A549 (cell line): ENCODE data around the gene KIF2A. TPM values are rescaled to one million over a fixed set of nuclear protein-coding genes. Genes with fewer than 3 reads are reported as not detected.
A peak's percentile ranks its signal among the peaks of the same experiment; 100 is the strongest.

Experiments used
- ATAC-seq, 2 experiments: fragments of 200-7000 bp in 1 of 2; fragments of >200 bp in 1 of 2; cut with Nextera tagmentation in 1 of 2; cut with Tn5 transposase in 1 of 2; 3 replicates each; pipeline versions ENCODE4 v1.8.0 to v1.9.1; 2018 to 2020; ENCODE audit warnings: mild to moderate bottlenecking in 1 of 2, moderate library complexity in 1 of 2
- CTCF ChIA-PET: fragments of 300-600 bp; sonication (Branson Sonifier 250); formaldehyde crosslinking; extraction: SDS; loops from one replicate; lab custom pipeline; 2021; ENCODE audit warnings: antibody characterized with exemption, inconsistent platforms; lab: Yijun Ruan, JAX
- POLR2A ChIA-PET: fragments of 350-600 bp; formaldehyde crosslinking; extraction: SDS; loops from one replicate; lab custom pipeline; 2021; ENCODE audit warnings: antibody characterized with exemption, inconsistent platforms; lab: Yijun Ruan, JAX
- DNase-seq, 2 experiments: peaks; one replicate each; pipeline versions ENCODE4 v3.0.0 to v3.0.0-alpha.2; 2011 to 2016; ENCODE audit warnings: low read depth in 1 of 2, low spot score in 1 of 2
- FAIRE-seq: peaks from 2 replicates; lab custom pipeline; 2011; peaks lifted over from hg19 to GRCh38; lab: Jason Lieb, UNC
- H3K27ac ChIP-seq, 2 experiments: fragments of >200 bp; sonication (Bioruptor Twin); formaldehyde crosslinking; 3 replicates each; pipeline ENCODE4 v1.5.1; 2016 to 2017
- H3K4me1 ChIP-seq: fragments of >200 bp; sonication (Bioruptor Twin); formaldehyde crosslinking; 3 replicates; pipeline ENCODE4 v1.6.1; 2016
- H3K4me2 ChIP-seq: fragments of >200 bp; sonication (Bioruptor Twin); formaldehyde crosslinking; 3 replicates; pipeline ENCODE4 v1.6.1; 2016
- H3K4me3 ChIP-seq: fragments of >200 bp; sonication (Bioruptor Twin); formaldehyde crosslinking; 3 replicates; pipeline ENCODE4 v1.5.1; 2016
- H3K9me3 ChIP-seq: fragments of >200 bp; sonication (Bioruptor Twin); formaldehyde crosslinking; 3 replicates; pipeline ENCODE4 v1.6.1; 2016
- BHLHE40 ChIP-seq: IDR thresholded peaks from 2 replicates; pipeline ENCODE4 v1.6.1; 2012; ENCODE audit warnings: low read depth, low read length, inconsistent platforms
- CBX2 ChIP-seq: fragments of 200-600 bp; sonication (generic); IDR thresholded peaks from 2 replicates; pipeline ENCODE4 v1.6.1; 2016; ENCODE audit warnings: low read depth, mild to moderate bottlenecking, borderline replicate concordance
- CBX8 ChIP-seq: fragments of 200-600 bp; sonication (generic); IDR thresholded peaks from 2 replicates; pipeline ENCODE4 v1.6.1; 2016
- CEBPB ChIP-seq, 2 experiments: fragments of >200 bp in 1 of 2; sonication (Bioruptor Twin) in 1 of 2; formaldehyde crosslinking in 1 of 2; IDR thresholded peaks; 2 replicates each; pipeline ENCODE4 v1.6.1; 2012 to 2016
- CHD2 ChIP-seq: fragments of 150-350 bp; IDR thresholded peaks from 2 replicates; pipeline ENCODE4 v1.6.1; 2014; ENCODE audit warnings: low read length; ENCODE audit not compliant: partially characterized antibody
- E2F6 ChIP-seq: IDR thresholded peaks from 2 replicates; pipeline ENCODE4 v1.6.1; 2012; ENCODE audit warnings: low read depth, borderline replicate concordance
- EHF ChIP-seq: fragments of 250-450 bp; sonication (Bioruptor Pico); IDR thresholded peaks from 2 replicates; pipeline ENCODE4 v1.5.0; 2020; ENCODE audit warnings: mild to moderate bottlenecking
- ELK1 ChIP-seq: fragments of 150-350 bp; IDR thresholded peaks from 2 replicates; pipeline ENCODE4 v1.6.1; 2014; ENCODE audit warnings: low read depth, mild to moderate bottlenecking, low read length
- EP300 ChIP-seq, 2 experiments: fragments of >200 bp; sonication (Bioruptor Twin); formaldehyde crosslinking; IDR thresholded peaks; 2 replicates in 1 of 2; 3 replicates in 1 of 2; pipeline ENCODE4 v1.6.1; 2016 to 2017
- ESRRA ChIP-seq: fragments of 150-350 bp; IDR thresholded peaks from 2 replicates; pipeline ENCODE4 v1.6.1; 2014; ENCODE audit warnings: mild to moderate bottlenecking, low read length, borderline replicate concordance
- FOXS1 ChIP-seq: fragments of 250-450 bp; sonication (Bioruptor Pico); IDR thresholded peaks from 2 replicates; pipeline ENCODE4 v1.5.0; 2020; ENCODE audit warnings: mild to moderate bottlenecking, moderate library complexity
- GATA3 ChIP-seq: IDR thresholded peaks from 2 replicates; pipeline ENCODE4 v1.6.1; 2012; ENCODE audit warnings: borderline replicate concordance
- HEYL ChIP-seq: fragments of 250-450 bp; sonication (Bioruptor Pico); IDR thresholded peaks from 2 replicates; pipeline ENCODE4 v1.8.0; 2021; ENCODE audit warnings: mild to moderate bottlenecking, moderate library complexity
- HOXB13 ChIP-seq: fragments of 250-450 bp; sonication (Bioruptor Pico); IDR thresholded peaks from 2 replicates; pipeline ENCODE4 v1.5.0; 2020; ENCODE audit warnings: low read depth, mild to moderate bottlenecking, moderate library complexity
- HOXB5 ChIP-seq: fragments of 250-450 bp; sonication (Bioruptor Pico); IDR thresholded peaks from 2 replicates; pipeline ENCODE4 v1.5.0; 2020; ENCODE audit warnings: mild to moderate bottlenecking, moderate library complexity
- JUNB ChIP-seq: fragments of >200 bp; sonication (Bioruptor Twin); formaldehyde crosslinking; IDR thresholded peaks from 2 replicates; pipeline ENCODE4 v1.6.1; 2016
- KDM1A ChIP-seq: fragments of 200-600 bp; sonication (generic); IDR thresholded peaks from 2 replicates; pipeline ENCODE4 v1.6.1; 2016; ENCODE audit warnings: low read depth, mild to moderate bottlenecking
- KDM5A ChIP-seq: fragments of 200-600 bp; sonication (generic); IDR thresholded peaks from 2 replicates; pipeline ENCODE4 v1.6.1; 2016; ENCODE audit warnings: antibody characterized with exemption, mild to moderate bottlenecking
- NFE2L2 ChIP-seq: fragments of 150-350 bp; conservative IDR thresholded peaks from 2 replicates; pipeline ENCODE4 v1.6.1; 2014; ENCODE audit warnings: low read length
- PBX3 ChIP-seq: IDR thresholded peaks from 2 replicates; pipeline ENCODE4 v1.6.1; 2012
- POLR2A ChIP-seq: IDR thresholded peaks from 2 replicates; pipeline ENCODE4 v1.6.1; 2012; ENCODE audit warnings: mild to moderate bottlenecking, low read length
- POLR2AphosphoS2 ChIP-seq: conservative IDR thresholded peaks from 2 replicates; pipeline ENCODE4 v1.6.1; 2012; ENCODE audit warnings: low read length, improper control_type of control experiment, inconsistent platforms
- RNF2 ChIP-seq: fragments of 200-600 bp; sonication (generic); IDR thresholded peaks from 2 replicates; pipeline ENCODE4 v1.6.1; 2016; ENCODE audit warnings: low read depth, mild to moderate bottlenecking, antibody characterized with exemption, moderate library complexity, borderline replicate concordance
- TP53 ChIP-seq: fragments of 250-450 bp; sonication (Bioruptor Pico); IDR thresholded peaks from 2 replicates; pipeline ENCODE4 v1.5.0; 2021; ENCODE audit warnings: mild to moderate bottlenecking, moderate library complexity
- ZFP36 ChIP-seq: fragments of 450-650 bp; IDR thresholded peaks from 2 replicates; pipeline ENCODE4 v1.6.1; 2014; ENCODE audit warnings: borderline replicate concordance; ENCODE audit not compliant: partially characterized antibody
- ZNF302 ChIP-seq: fragments of 250-450 bp; sonication (Bioruptor Pico); IDR thresholded peaks from 2 replicates; pipeline ENCODE4 v1.9.0; 2021; ENCODE audit warnings: inconsistent platforms, mild to moderate bottlenecking, moderate library complexity
- ZSCAN20 ChIP-seq: fragments of 250-450 bp; sonication (Bioruptor Pico); IDR thresholded peaks from 2 replicates; pipeline ENCODE4 v1.8.0; 2022; ENCODE audit warnings: mild to moderate bottlenecking, moderate library complexity
- WGBS: methylation state at CpG from one replicate; pipeline ENCODE4 v1.1.6; 2017; ENCODE audit errors: missing lambda C conversion rate; 5-methylcytosine and 5-hydroxymethylcytosine counted together
- polyA minus RNA-seq: library from RNA; depleted of rRNA, polyadenylated mRNA; stranded (reverse); fragments of >200 nt; gene quantifications from 2 replicates; pipeline ENCODE4 v1.2.3, GENCODE V29; 2011; rRNA and poly(A)+ RNA removed
- polyA plus RNA-seq, 4 experiments: library from polyadenylated mRNA; depleted of rRNA in 3 of 4; stranded (reverse); fragments of >200 nt; fragmentation: RNase III in 1 of 4; extraction: RNeasy Plus Mini Kit Qiagen cat#74134 plus additional on column Dnase treatment in 1 of 4; gene quantifications; 2 replicates in 3 of 4; 3 replicates in 1 of 4; pipeline ENCODE4 v1.2.3, GENCODE V29; 2011 to 2017
- TF ChIP-seq, protein P1 (sequence below): fragments of >200 bp; sonication (Bioruptor Twin); formaldehyde crosslinking; IDR thresholded peaks from 3 replicates; pipeline ENCODE4 v1.5.1; 2016
- TF ChIP-seq, protein P2 (sequence below): fragments of 250-450 bp; sonication (Bioruptor Pico); IDR thresholded peaks from 2 replicates; pipeline ENCODE4 v1.5.0; 2020; ENCODE audit warnings: low read depth, mild to moderate bottlenecking, moderate library complexity
- TF ChIP-seq, protein P3 (sequence below): fragments of 200-600 bp; sonication (generic); IDR thresholded peaks from 2 replicates; pipeline ENCODE4 v1.6.1; 2016; ENCODE audit warnings: antibody characterized with exemption, mild to moderate bottlenecking, moderate library complexity

The KIF2A gene
- polyA plus RNA-seq (2011; rRNA removed): 55.1 and 68.9 TPM in 2 replicates
- polyA plus RNA-seq (2012; cell fraction: cytosol; rRNA removed): 14.0 and 16.6 TPM in 2 replicates
- polyA plus RNA-seq (2012; cell fraction: nucleus; rRNA removed): 5.4 and 7.1 TPM in 2 replicates
- polyA plus RNA-seq (2017; fragmentation: RNase III; extraction: RNeasy Plus Mini Kit Qiagen cat#74134 plus additional on column Dnase treatment): 44.5 to 47.1 TPM (median 46.6 TPM) in 3 replicates
- polyA minus RNA-seq: 28.2 and 29.4 TPM in 2 replicates

- 35% methylated on average over 5 of the region's 66 CpGs for WGBS
- Histone ChIP-seq H3K4me2 (peak within 1 kb of the TSS; percentile 98), H3K9me3 (no peaks in the 10 kb centered on the region), H3K4me1 (peaks cover 11% of the 10 kb centered on the region), H3K4me3 (peak within 1 kb of the TSS; percentile 99), H3K27ac (peak within 1 kb of the TSS; percentile 94 to 96)
- ChIA-PET POLR2A (interaction anchor here (0.8 to 1.6 kb wide), 6 partner anchors 9 to 98 kb away, joined by 3 to 8 read pairs (median 4); partner anchors contain the start of gene DIMT1), CTCF (interaction anchor here (0.7 to 1.6 kb wide), 4 partner anchors 10 to 96 kb away, joined by 3 to 4 read pairs (median 4); no protein-coding TSS in a partner anchor)
- DNase-seq (peak; percentile 89 to 93), ATAC-seq (peak; percentile 95), FAIRE-seq (no peak)
- TF ChIP-seq CHD2 (no peak), PBX3 (no peak), KDM5A (no peak), ELK1 (no peak), POLR2A (peak; percentile 36), ZSCAN20 (no peak), BHLHE40 (no peak), EP300 (IDR thresholded peaks at IDR 0.05) (no peak), POLR2AphosphoS2 (no peak), ZNF302 (0 out of 2 replicates have a peak, but pooled peaks have one; percentile 24), ZFP36 (no peak), TP53 (CRISPR knock-in tag) (peak; percentile 67; the same call in 1 of the 2 replicates), RNF2 (peak; percentile 68; the same call in 1 of the 2 replicates), EHF (peak; percentile 92), NFE2L2 (no peak), HOXB13 (CRISPR knock-in tag) (peak; percentile 89), HOXB5 (CRISPR knock-in tag) (peak; percentile 93), FOXS1 (CRISPR knock-in tag) (peak; percentile 54; the same call in 1 of the 2 replicates), E2F6 (peak; percentile 99), GATA3 (no peak), ESRRA (no peak), KDM1A (no peak), CBX2 (no peak), HEYL (no peak; the same call in 1 of the 2 replicates), CEBPB (IDR thresholded peaks at IDR 0.05) (no peak), CBX8 (no peak), JUNB (no peak)
- TF ChIP-seq, protein P1, sequence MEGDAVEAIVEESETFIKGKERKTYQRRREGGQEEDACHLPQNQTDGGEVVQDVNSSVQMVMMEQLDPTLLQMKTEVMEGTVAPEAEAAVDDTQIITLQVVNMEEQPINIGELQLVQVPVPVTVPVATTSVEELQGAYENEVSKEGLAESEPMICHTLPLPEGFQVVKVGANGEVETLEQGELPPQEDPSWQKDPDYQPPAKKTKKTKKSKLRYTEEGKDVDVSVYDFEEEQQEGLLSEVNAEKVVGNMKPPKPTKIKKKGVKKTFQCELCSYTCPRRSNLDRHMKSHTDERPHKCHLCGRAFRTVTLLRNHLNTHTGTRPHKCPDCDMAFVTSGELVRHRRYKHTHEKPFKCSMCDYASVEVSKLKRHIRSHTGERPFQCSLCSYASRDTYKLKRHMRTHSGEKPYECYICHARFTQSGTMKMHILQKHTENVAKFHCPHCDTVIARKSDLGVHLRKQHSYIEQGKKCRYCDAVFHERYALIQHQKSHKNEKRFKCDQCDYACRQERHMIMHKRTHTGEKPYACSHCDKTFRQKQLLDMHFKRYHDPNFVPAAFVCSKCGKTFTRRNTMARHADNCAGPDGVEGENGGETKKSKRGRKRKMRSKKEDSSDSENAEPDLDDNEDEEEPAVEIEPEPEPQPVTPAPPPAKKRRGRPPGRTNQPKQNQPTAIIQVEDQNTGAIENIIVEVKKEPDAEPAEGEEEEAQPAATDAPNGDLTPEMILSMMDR: no peak
- TF ChIP-seq, protein P2, sequence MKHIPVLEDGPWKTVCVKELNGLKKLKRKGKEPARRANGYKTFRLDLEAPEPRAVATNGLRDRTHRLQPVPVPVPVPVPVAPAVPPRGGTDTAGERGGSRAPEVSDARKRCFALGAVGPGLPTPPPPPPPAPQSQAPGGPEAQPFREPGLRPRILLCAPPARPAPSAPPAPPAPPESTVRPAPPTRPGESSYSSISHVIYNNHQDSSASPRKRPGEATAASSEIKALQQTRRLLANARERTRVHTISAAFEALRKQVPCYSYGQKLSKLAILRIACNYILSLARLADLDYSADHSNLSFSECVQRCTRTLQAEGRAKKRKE (CRISPR knock-in tag): peak; percentile 76; the same call in 1 of the 2 replicates
- TF ChIP-seq, protein P3, sequence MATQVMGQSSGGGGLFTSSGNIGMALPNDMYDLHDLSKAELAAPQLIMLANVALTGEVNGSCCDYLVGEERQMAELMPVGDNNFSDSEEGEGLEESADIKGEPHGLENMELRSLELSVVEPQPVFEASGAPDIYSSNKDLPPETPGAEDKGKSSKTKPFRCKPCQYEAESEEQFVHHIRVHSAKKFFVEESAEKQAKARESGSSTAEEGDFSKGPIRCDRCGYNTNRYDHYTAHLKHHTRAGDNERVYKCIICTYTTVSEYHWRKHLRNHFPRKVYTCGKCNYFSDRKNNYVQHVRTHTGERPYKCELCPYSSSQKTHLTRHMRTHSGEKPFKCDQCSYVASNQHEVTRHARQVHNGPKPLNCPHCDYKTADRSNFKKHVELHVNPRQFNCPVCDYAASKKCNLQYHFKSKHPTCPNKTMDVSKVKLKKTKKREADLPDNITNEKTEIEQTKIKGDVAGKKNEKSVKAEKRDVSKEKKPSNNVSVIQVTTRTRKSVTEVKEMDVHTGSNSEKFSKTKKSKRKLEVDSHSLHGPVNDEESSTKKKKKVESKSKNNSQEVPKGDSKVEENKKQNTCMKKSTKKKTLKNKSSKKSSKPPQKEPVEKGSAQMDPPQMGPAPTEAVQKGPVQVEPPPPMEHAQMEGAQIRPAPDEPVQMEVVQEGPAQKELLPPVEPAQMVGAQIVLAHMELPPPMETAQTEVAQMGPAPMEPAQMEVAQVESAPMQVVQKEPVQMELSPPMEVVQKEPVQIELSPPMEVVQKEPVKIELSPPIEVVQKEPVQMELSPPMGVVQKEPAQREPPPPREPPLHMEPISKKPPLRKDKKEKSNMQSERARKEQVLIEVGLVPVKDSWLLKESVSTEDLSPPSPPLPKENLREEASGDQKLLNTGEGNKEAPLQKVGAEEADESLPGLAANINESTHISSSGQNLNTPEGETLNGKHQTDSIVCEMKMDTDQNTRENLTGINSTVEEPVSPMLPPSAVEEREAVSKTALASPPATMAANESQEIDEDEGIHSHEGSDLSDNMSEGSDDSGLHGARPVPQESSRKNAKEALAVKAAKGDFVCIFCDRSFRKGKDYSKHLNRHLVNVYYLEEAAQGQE: peak; percentile 23; the same call in 1 of the 2 replicates
Observed at GRCh38 chr5:62305715-62306322, at the start of gene KIF2A. TSS of gene KIF2A (plus strand) at chr5:62306206. CDS start at chr5:62306473, 267 bp downstream.
